C4-2B (cell line): Measurements from ENCODE around the gene TCF4.

Experiments used
- ZFX ChIP-seq: fragments of 450-650 bp; IDR thresholded peaks from 2 replicates; pipeline ENCODE4 v1.6.1; 2017
- TF ChIP-seq, protein P1 (sequence below): fragments of 450-650 bp; conservative IDR thresholded peaks from 2 replicates; pipeline ENCODE4 v1.5.1; 2017; ENCODE audit warnings: mild to moderate bottlenecking

DNA sequence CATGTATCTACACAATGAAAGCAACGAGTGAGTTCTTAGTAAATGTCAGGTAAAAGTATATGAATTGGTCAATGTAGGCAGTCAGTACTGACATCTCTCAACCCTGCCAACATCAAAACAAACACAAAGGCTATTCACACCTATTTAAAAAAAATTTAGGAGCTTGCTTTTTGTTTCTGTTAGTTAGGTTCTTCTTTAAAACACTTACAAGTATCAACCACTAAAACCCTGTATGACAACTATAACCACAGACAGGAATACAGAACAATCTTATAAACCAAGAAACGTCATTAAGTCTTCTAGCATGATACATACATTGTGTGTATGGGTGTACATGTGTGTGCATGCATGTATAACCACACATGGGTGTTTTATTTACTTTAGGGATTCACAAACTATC lies 131.0 kb downstream of the TCF4 start:
- TF ChIP-seq, protein P1, sequence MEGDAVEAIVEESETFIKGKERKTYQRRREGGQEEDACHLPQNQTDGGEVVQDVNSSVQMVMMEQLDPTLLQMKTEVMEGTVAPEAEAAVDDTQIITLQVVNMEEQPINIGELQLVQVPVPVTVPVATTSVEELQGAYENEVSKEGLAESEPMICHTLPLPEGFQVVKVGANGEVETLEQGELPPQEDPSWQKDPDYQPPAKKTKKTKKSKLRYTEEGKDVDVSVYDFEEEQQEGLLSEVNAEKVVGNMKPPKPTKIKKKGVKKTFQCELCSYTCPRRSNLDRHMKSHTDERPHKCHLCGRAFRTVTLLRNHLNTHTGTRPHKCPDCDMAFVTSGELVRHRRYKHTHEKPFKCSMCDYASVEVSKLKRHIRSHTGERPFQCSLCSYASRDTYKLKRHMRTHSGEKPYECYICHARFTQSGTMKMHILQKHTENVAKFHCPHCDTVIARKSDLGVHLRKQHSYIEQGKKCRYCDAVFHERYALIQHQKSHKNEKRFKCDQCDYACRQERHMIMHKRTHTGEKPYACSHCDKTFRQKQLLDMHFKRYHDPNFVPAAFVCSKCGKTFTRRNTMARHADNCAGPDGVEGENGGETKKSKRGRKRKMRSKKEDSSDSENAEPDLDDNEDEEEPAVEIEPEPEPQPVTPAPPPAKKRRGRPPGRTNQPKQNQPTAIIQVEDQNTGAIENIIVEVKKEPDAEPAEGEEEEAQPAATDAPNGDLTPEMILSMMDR: no peak
- no peak for TF ChIP-seq ZFX
